Activated gamma-delta T cell treated with anti-CD3 and anti-CD28 coated beads, Interleukin-2, amount 50 U/mL, for 16 hours (primary cell): ENCODE results near the gene BRICD5.

ENCODE experiments used
- DNase-seq: peaks from one replicate; pipeline ENCODE4 v3.0.0-alpha.2; 2020; ENCODE audit warnings: low read depth

Gene BRICD5

GRCh38 chr16:2163211-2163881, 47.3 kb downstream of the BRICD5 start:
- no peak for DNase-seq

GRCh38 chr16:2162676-2163118, 48.0 kb downstream of the BRICD5 start:
- DNase-seq, result no peak

GRCh38 chr16:2161911-2162310, 48.8 kb downstream of the BRICD5 start:
- DNase-seq, result no peak

GRCh38 chr16:2160915-2161551, 49.6 kb downstream of the BRICD5 start:
- no peak for DNase-seq
